ENCODE measurements around the gene CEMP1. TPM values are rescaled to one million over a fixed set of nuclear protein-coding genes. Genes with fewer than 3 reads are reported as not detected.

CEMP1 gene
- total and polyA plus RNA-seq, 2 donors (not counting 1 experiment from before 2014, with no cell fraction given), result 0.66 to 2.3 TPM

DNA sequence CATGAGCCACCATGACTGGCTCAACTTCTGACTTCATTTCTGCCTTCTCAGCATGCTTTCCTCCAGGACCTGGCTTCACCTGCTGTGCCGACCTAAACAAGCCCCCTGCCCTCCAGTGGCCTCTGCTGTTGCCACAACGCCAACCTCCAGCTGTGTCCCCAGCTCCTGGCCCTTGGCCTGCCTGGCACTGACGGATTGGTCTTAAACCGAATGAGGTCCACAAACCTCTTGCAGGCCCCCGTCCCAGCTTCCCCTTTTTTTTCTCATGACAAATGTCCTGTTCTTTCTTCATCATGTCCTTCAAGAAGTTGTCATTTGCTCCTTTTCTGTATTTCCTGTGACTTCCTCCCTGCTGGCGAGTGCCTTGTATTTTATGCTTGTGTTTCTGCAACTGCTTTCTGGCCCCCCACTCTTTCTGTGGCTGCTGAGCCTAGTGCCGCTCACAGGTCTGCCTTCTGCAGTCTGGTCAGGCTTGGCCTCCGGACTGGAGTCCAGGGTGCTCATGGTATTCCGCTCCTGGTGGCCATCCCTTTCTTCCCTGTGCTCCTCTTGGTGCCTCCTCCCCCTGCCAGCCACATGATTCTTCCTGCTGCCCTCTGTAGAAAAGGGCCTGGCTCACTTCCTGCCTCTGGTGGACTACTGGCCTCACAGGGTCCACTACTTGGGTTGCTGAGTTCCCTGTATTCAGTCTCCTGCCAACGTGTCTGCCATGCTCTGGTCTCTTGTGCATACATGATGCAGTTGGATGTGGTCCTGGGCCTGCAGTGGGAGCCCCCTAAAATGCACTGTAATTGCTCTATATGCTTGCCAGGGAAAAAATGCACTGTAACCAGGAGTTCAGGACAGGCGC lies 14.6 kb downstream of the CEMP1 start:
- Histone ChIP-seq H3K79me2 (ENCODE audit: control insufficient read depth, insufficient read depth, low read length) (peaks cover 80% of the 10 kb centered on the region), H2AFZ (ENCODE audit: insufficient read depth, low read depth, low read length, poor library complexity, severe bottlenecking) (no peak overlapping the region), H3K4me3 (ENCODE audit: control extremely low read depth in 1 of 5, extremely low read depth in 1 of 5, insufficient read depth in 1 of 5, low read depth in 2 of 5, low read length in 4 of 5) (peak overlapping the region in 1 of 5 experiments; percentile 96), H3K27me3 (replicated peaks in 1 of 4; ENCODE audit: control extremely low read depth in 1 of 4, control insufficient read depth in 3 of 4, insufficient read depth in 4 of 4, low read length in 3 of 4) (no peaks in the 10 kb centered on the region), H3K27ac (ENCODE audit: low read length in 2 of 2) (peak overlapping the region; percentile 81 to 99), H3K4me1 (ENCODE audit: control insufficient read depth in 2 of 2, insufficient read depth in 2 of 2, low read length in 2 of 2) (peaks cover 71 to 82% of the 10 kb centered on the region in 2 donors), H3K9ac (ENCODE audit: low read length) (no peak overlapping the region), H4K20me1 (ENCODE audit: control insufficient read depth, insufficient read depth, low read length, poor library complexity, severe bottlenecking) (peaks cover 59% of the 10 kb centered on the region), H3K36me3 (replicated peaks in 1 of 2; ENCODE audit: control extremely low read depth in 1 of 2, control insufficient read depth in 1 of 2, extremely low read depth in 1 of 2, insufficient read depth in 2 of 2, low read length in 1 of 2) (peaks cover 0 to 24% of the 10 kb centered on the region in 2 experiments), H3K4me2 (replicated peaks; ENCODE audit: low read depth, low read length, poor library complexity, severe bottlenecking) (peak overlapping the region; percentile 91), H3K9me3 (ENCODE audit: control extremely low read depth in 1 of 3, control insufficient read depth in 2 of 3, insufficient read depth in 1 of 3, low read length in 2 of 3) (peaks cover 0 to 3% (median 0%) of the 10 kb centered on the region in 3 donors)
- Mint-ChIP-seq H3K27me3 (no peaks in the 10 kb centered on the region), H3K9me3 (ENCODE audit: insufficient read depth) (no peaks in the 10 kb centered on the region), H3K27ac (peak overlapping the region; percentile 96), H3K4me1 (peaks cover 75% of the 10 kb centered on the region), H3K4me3 (peak overlapping the region; percentile 95)
- ATAC-seq (ENCODE audit: low read depth), result no peak
- TF ChIP-seq EZH2 (IDR thresholded peaks at IDR 0.05; ENCODE audit: borderline replicate concordance, insufficient read depth, low read depth, low read length, poor library complexity, severe bottlenecking) (no peak), CTCF (IDR thresholded peaks at IDR 0.05) (no peak)
- intact Hi-C loops (cut with micrococcal nuclease), result no loop called here
- CTCF ChIA-PET, result interaction anchor here (1.6 to 2.3 kb wide), 2 partner anchors 10 to 15 kb away, joined by 4 to 7 read pairs; no protein-coding TSS in a partner anchor
- DNase-seq, result peak; percentile 50
- 47% methylated on average over 11 of the region's 11 CpGs for WGBS (ENCODE audit: insufficient coverage)
- POLR2A ChIA-PET, result interaction anchor here (0.7 to 3.7 kb wide), 3 partner anchors 16 to 210 kb away, joined by 4 to 25 read pairs (median 6); partner anchors contain the start of gene CEMP1
